HEK293T (cell line): ENCODE data around the gene ZNF821.

Experiments
- BHLHE40 ChIP-seq: fragments of 450-650 bp; IDR thresholded peaks from 2 replicates; pipeline ENCODE4 v1.6.1; 2016; ENCODE audit warnings: mild to moderate bottlenecking, moderate library complexity, borderline replicate concordance
- CTBP1 ChIP-seq: fragments of 450-650 bp; IDR thresholded peaks from 2 replicates; pipeline ENCODE4 v1.6.1; 2016; ENCODE audit warnings: borderline replicate concordance
- ELF4 ChIP-seq: fragments of 450-650 bp; IDR thresholded peaks from 2 replicates; pipeline ENCODE4 v1.6.1; 2017; ENCODE audit warnings: antibody characterized with exemption
- FOXA1 ChIP-seq: fragments of 450-650 bp; IDR thresholded peaks from 2 replicates; pipeline ENCODE4 v1.6.1; 2016; ENCODE audit warnings: mild to moderate bottlenecking
- FOXK2 ChIP-seq: fragments of 450-650 bp; IDR thresholded peaks from 2 replicates; pipeline ENCODE4 v1.6.1; 2016; ENCODE audit warnings: mild to moderate bottlenecking
- FOXM1 ChIP-seq: fragments of 450-650 bp; IDR thresholded peaks from 2 replicates; pipeline ENCODE4 v1.6.1; 2017; ENCODE audit warnings: mild to moderate bottlenecking, borderline replicate concordance
- HDGF ChIP-seq: fragments of 450-650 bp; IDR thresholded peaks from 2 replicates; pipeline ENCODE4 v1.6.1; 2017; ENCODE audit warnings: antibody characterized with exemption, borderline replicate concordance
- L3MBTL2 ChIP-seq: fragments of 450-650 bp; conservative IDR thresholded peaks from 2 replicates; pipeline ENCODE4 v1.6.1; 2016; ENCODE audit warnings: mild to moderate bottlenecking
- LEF1 ChIP-seq: fragments of 450-650 bp; IDR thresholded peaks from 2 replicates; pipeline ENCODE4 v1.6.1; 2017; ENCODE audit warnings: mild to moderate bottlenecking, borderline replicate concordance
- SP1 ChIP-seq: fragments of 450-650 bp; IDR thresholded peaks from 2 replicates; pipeline ENCODE4 v1.6.1; 2017
- SUZ12 ChIP-seq: fragments of 450-650 bp; IDR thresholded peaks from 2 replicates; pipeline ENCODE4 v1.6.1; 2016; ENCODE audit warnings: mild to moderate bottlenecking
- TARDBP ChIP-seq: fragments of 450-650 bp; IDR thresholded peaks from 2 replicates; pipeline ENCODE4 v1.6.1; 2016
- ZNF384 ChIP-seq: fragments of 450-650 bp; IDR thresholded peaks from 2 replicates; pipeline ENCODE4 v1.6.1; 2016
- TF ChIP-seq, protein P1 (sequence below): fragments of 450-650 bp; IDR thresholded peaks from 2 replicates; pipeline ENCODE4 v1.6.1; 2016

DNA sequence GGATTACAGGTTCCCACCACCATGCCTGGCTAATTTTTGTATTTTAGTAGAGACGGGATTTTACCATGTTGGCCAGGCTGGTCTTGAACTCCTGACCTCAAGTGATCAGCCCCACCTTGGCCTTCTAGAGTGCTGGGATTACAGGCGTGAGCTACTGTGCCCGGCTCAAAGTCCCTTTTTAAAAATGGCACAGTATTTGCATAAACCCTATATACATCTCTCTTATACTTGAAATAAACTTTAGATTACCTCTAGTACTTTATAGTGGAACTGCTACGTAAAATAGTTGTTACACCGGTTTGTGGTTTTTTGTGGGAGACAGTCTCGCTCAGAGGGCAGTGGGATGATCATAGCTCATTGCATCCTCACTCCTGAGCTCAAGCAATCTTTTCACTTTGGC lies 47.6 kb upstream of the ZNF821 start:
- TF ChIP-seq L3MBTL2 (no peak), FOXA1 (no peak), ELF4 (no peak), FOXK2 (no peak), CTBP1 (no peak), SUZ12 (no peak), BHLHE40 (no peak), SP1 (no peak), FOXM1 (no peak), ZNF384 (no peak), TARDBP (no peak), HDGF (no peak), LEF1 (no peak)
- TF ChIP-seq, protein P1, sequence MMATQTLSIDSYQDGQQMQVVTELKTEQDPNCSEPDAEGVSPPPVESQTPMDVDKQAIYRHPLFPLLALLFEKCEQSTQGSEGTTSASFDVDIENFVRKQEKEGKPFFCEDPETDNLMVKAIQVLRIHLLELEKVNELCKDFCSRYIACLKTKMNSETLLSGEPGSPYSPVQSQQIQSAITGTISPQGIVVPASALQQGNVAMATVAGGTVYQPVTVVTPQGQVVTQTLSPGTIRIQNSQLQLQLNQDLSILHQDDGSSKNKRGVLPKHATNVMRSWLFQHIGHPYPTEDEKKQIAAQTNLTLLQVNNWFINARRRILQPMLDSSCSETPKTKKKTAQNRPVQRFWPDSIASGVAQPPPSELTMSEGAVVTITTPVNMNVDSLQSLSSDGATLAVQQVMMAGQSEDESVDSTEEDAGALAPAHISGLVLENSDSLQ = no peak
